Neuronal stem cell (in vitro differentiated cells): ENCODE results near the gene CSRP2.

Experiments
- DNase-seq: peaks from one replicate; pipeline ENCODE4 v3.0.0-alpha.2; 2013; ENCODE audit warnings: low spot score
- H2AFZ ChIP-seq: one replicate; pipeline ENCODE4 v1.6.1; 2013; ENCODE audit warnings: mild to moderate bottlenecking, low read length, inconsistent platforms
- H2AK5ac ChIP-seq: 2 replicates; pipeline ENCODE4 v1.6.1; 2013; ENCODE audit warnings: low read depth, mild to moderate bottlenecking, inconsistent platforms, low read length, moderate library complexity, mixed read lengths
- H2BK120ac ChIP-seq: 2 replicates; pipeline ENCODE4 v1.6.1; 2013; ENCODE audit warnings: low read depth, mild to moderate bottlenecking, inconsistent platforms, low read length, moderate library complexity, mixed read lengths
- H2BK12ac ChIP-seq: one replicate; pipeline ENCODE4 v1.6.1; 2013; ENCODE audit warnings: low read length, inconsistent platforms
- H2BK15ac ChIP-seq: 2 replicates; pipeline ENCODE4 v1.6.1; 2013; ENCODE audit warnings: mild to moderate bottlenecking, low read length, inconsistent platforms, mixed read lengths
- H2BK5ac ChIP-seq: one replicate; pipeline ENCODE4 v1.6.1; 2013; ENCODE audit warnings: inconsistent platforms, mild to moderate bottlenecking, low read length, moderate library complexity
- H3K14ac ChIP-seq: one replicate; pipeline ENCODE4 v1.6.1; 2013; ENCODE audit warnings: low read length, inconsistent platforms
- H3K18ac ChIP-seq: 2 replicates; pipeline ENCODE4 v1.6.1; 2013; ENCODE audit warnings: low read length, inconsistent platforms
- H3K23ac ChIP-seq: 2 replicates; pipeline ENCODE4 v1.6.1; 2013; ENCODE audit warnings: low read depth, mild to moderate bottlenecking, mixed read lengths, low read length, inconsistent platforms; ENCODE audit not compliant: poor library complexity
- H3K27ac ChIP-seq: replicated peaks from 3 replicates; pipeline ENCODE4 v1.5.1; 2013; ENCODE audit warnings: low read length, inconsistent platforms
- H3K27me3 ChIP-seq, 3 experiments: 2 replicates each; pipeline ENCODE4 v1.6.1; 2013; ENCODE audit warnings: low read length in 3 of 3, mild to moderate bottlenecking in 2 of 3, inconsistent platforms in 1 of 3, low read depth in 1 of 3, mixed read lengths in 1 of 3, moderate library complexity in 1 of 3; ENCODE audit not compliant: control insufficient read depth in 3 of 3, insufficient read depth in 3 of 3
- H3K36me3 ChIP-seq, 2 donors: replicated peaks in 1 of 2; 2 replicates each; pipeline ENCODE4 v1.6.1; 2013; ENCODE audit warnings: low read length in 2 of 2; ENCODE audit not compliant: control insufficient read depth in 2 of 2, insufficient read depth in 2 of 2
- H3K4ac ChIP-seq: 2 replicates; pipeline ENCODE4 v1.6.1; 2013; ENCODE audit warnings: inconsistent platforms, mild to moderate bottlenecking, low read length, moderate library complexity
- H3K4me1 ChIP-seq, 2 donors: 1 replicate in 1 of 2; 2 replicates in 1 of 2; pipeline ENCODE4 v1.6.1; 2013; ENCODE audit warnings: low read length in 2 of 2, low read depth in 1 of 2; ENCODE audit not compliant: control insufficient read depth in 2 of 2, insufficient read depth in 1 of 2
- H3K4me2 ChIP-seq: one replicate; pipeline ENCODE4 v1.6.1; 2013; ENCODE audit warnings: mild to moderate bottlenecking, low read length, inconsistent platforms; ENCODE audit not compliant: insufficient read depth, poor library complexity, severe bottlenecking
- H3K4me3 ChIP-seq, 2 donors: 2 replicates each; pipeline ENCODE4 v1.5.1; 2013; ENCODE audit warnings: low read length in 2 of 2, mild to moderate bottlenecking in 2 of 2, inconsistent platforms in 1 of 2, moderate library complexity in 1 of 2
- H3K79me1 ChIP-seq: one replicate; pipeline ENCODE4 v1.6.1; 2013; ENCODE audit warnings: low read depth, mild to moderate bottlenecking, inconsistent platforms, low read length, moderate library complexity
- H3K9ac ChIP-seq: one replicate; pipeline ENCODE4 v1.6.1; 2013; ENCODE audit warnings: mild to moderate bottlenecking, low read depth, low read length, inconsistent platforms; ENCODE audit not compliant: poor library complexity
- H3K9me3 ChIP-seq, 2 donors: replicated peaks in 1 of 2; 2 replicates each; pipeline versions ENCODE3 to v1.6.1; 2013; ENCODE audit warnings: low read length in 2 of 2, mild to moderate bottlenecking in 2 of 2, inconsistent platforms in 1 of 2, low read depth in 1 of 2, mixed read lengths in 1 of 2, moderate library complexity in 1 of 2; ENCODE audit not compliant: control insufficient read depth in 2 of 2, insufficient read depth in 1 of 2
- H4K8ac ChIP-seq: one replicate; pipeline ENCODE4 v1.6.1; 2013; ENCODE audit warnings: low read depth, mild to moderate bottlenecking, inconsistent platforms, low read length, moderate library complexity
- H4K91ac ChIP-seq: one replicate; pipeline ENCODE4 v1.6.1; 2013; ENCODE audit warnings: low read length, low read depth, mild to moderate bottlenecking, inconsistent platforms; ENCODE audit not compliant: poor library complexity
- WGBS, 2 donors: extraction: QIAGEN DNeasy Blood & Tissue Kit; methylation state at CpG; one replicate each; pipeline ENCODE4 v1.1.7; 2013; ENCODE audit warnings: missing lambda C conversion rate in 2 of 2, mixed read lengths in 1 of 2; ENCODE audit not compliant: insufficient read length in 2 of 2, insufficient replicate concordance in 1 of 2; ENCODE audit errors: extremely low coverage in 2 of 2; 5-methylcytosine and 5-hydroxymethylcytosine counted together

The CSRP2 gene

DNA sequence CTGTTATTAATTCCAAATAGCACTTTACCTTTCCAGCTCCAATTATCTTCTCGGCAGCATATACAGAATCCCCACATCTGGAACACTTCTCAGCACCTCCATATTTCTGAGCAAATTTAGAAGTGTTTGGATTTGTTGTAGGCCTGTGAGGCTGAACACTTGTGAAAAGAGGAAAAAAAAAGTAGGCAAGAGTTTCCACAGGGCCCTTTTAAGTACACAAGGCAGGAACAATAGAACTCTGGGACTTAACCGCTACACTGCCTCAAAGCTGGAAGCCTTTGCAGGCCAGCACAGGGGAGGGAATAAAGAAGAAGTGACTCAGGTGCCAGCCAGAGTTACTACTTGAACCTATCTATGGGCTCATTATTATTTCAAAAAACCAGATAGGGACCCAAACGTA lies 18.6 kb downstream of the CSRP2 start:
- Histone ChIP-seq H2BK5ac (no peak overlapping the region), H3K23ac (no peak overlapping the region), H3K27me3 (no peaks in the 10 kb centered on the region), H3K36me3 (peaks cover 32 to 98% of the 10 kb centered on the region in 2 donors), H3K9ac (no peak overlapping the region), H3K18ac (no peak overlapping the region), H2BK15ac (no peak overlapping the region), H3K4me2 (no peak overlapping the region), H2AK5ac (no peak overlapping the region), H2BK12ac (no peak overlapping the region), H3K4me3 (no peak overlapping the region), H3K4me1 (peaks cover 15 to 17% of the 10 kb centered on the region in 2 donors), H4K91ac (no peak overlapping the region), H3K79me1 (peaks cover 3% of the 10 kb centered on the region), H2BK120ac (no peak overlapping the region), H4K8ac (no peak overlapping the region), H3K14ac (no peak overlapping the region), H3K9me3 (peaks cover 4 to 14% of the 10 kb centered on the region in 2 donors), H3K4ac (no peak overlapping the region), H3K27ac (no peak overlapping the region), H2AFZ (no peak overlapping the region)
- peak; percentile 39 for DNase-seq
- no CpG with 5 or more reads among the region's 3 CpGs for WGBS, 2 donors

DNA sequence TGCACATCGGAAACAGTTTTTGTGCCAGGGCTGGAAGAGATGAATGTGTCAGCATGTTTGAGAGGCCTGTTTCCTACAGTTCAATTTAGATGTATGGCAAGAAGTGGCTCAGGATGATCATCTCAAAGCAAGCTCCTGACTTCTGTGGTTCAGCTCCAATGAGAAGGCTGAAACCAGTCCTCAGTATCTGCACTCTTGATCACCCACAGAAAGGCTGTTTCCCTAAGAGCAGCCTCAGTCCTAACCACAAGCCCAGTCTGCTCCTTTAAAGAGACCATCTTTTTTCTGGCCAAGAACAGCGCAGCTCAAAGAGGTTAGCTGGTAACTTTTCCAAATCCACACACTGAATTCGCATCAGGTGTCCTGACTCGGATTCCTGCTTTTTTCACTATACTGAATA lies 19.2 kb downstream of the CSRP2 start:
- H2BK120ac ChIP-seq = no peak overlapping the region
- no peak for DNase-seq
- no peak overlapping the region for H3K27ac ChIP-seq
- H3K4me3 ChIP-seq = no peak overlapping the region
- no peak overlapping the region for H3K4ac ChIP-seq
- H3K14ac ChIP-seq = no peak overlapping the region
- no peak overlapping the region for H3K9ac ChIP-seq
- no peak overlapping the region for H3K4me2 ChIP-seq
- peaks cover 4 to 14% of the 10 kb centered on the region in 2 donors for H3K9me3 ChIP-seq
- H2BK15ac ChIP-seq = no peak overlapping the region
- no peak overlapping the region for H3K23ac ChIP-seq
- H3K79me1 ChIP-seq = peaks cover 3% of the 10 kb centered on the region
- no peak overlapping the region for H3K18ac ChIP-seq
- H2AFZ ChIP-seq = no peak overlapping the region
- H4K91ac ChIP-seq = no peak overlapping the region
- no peak overlapping the region for H2BK12ac ChIP-seq
- H3K27me3 ChIP-seq = no peaks in the 10 kb centered on the region
- H3K4me1 ChIP-seq = peaks cover 10 to 15% of the 10 kb centered on the region in 2 donors
- H2AK5ac ChIP-seq = no peak overlapping the region
- H4K8ac ChIP-seq = no peak overlapping the region
- H3K36me3 ChIP-seq = peaks cover 32 to 98% of the 10 kb centered on the region in 2 donors
- no CpG with 5 or more reads among the region's 4 CpGs for WGBS, 2 donors
- no peak overlapping the region for H2BK5ac ChIP-seq

DNA sequence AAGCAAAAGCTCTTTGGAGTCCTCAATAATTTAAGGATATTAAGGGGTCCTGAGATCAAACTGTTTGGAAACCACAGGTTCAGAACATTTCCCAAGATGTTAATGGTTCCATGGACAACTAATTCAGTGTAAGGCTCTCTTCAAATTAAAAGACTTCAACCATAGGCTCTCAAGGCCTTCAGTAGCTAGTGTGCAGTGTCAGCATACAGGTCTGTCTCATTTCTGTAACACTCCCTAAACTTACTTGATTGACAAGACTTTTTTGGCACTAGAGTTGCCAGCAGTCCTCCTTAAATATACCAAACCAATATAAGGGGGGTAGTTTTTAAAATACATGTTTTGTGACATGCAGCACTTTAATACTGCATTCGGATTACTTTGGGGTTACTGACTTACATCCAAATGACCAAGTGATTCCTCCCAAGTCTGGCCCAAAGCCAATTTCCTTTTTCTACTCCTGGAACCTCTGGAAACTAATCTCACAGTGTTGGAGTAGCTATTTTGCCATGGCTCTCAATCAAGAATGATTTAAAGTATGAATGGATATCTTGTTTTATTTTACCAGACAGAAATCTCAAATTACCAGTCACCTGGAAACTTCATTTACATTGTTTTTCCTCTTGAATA lies 22.7 kb downstream of the CSRP2 start:
- Histone ChIP-seq H3K18ac (no peak overlapping the region), H3K4me2 (no peak overlapping the region), H2BK15ac (no peak overlapping the region), H4K8ac (no peak overlapping the region), H3K4ac (no peak overlapping the region), H4K91ac (no peak overlapping the region), H2BK120ac (no peak overlapping the region), H3K9ac (no peak overlapping the region), H2AFZ (no peak overlapping the region), H3K23ac (no peak overlapping the region), H3K79me1 (no peaks in the 10 kb centered on the region), H3K36me3 (peaks cover 23 to 98% of the 10 kb centered on the region in 2 donors), H2BK12ac (no peak overlapping the region), H3K27me3 (no peaks in the 10 kb centered on the region), H3K4me1 (peaks cover 7 to 9% of the 10 kb centered on the region in 2 donors), H2BK5ac (no peak overlapping the region), H3K14ac (no peak overlapping the region), H3K4me3 (no peak overlapping the region), H3K27ac (no peak overlapping the region), H2AK5ac (no peak overlapping the region), H3K9me3 (peaks cover 4 to 14% of the 10 kb centered on the region in 2 donors)
- no CpG with 5 or more reads among the region's 1 CpG for WGBS, 2 donors
- no peak for DNase-seq

DNA sequence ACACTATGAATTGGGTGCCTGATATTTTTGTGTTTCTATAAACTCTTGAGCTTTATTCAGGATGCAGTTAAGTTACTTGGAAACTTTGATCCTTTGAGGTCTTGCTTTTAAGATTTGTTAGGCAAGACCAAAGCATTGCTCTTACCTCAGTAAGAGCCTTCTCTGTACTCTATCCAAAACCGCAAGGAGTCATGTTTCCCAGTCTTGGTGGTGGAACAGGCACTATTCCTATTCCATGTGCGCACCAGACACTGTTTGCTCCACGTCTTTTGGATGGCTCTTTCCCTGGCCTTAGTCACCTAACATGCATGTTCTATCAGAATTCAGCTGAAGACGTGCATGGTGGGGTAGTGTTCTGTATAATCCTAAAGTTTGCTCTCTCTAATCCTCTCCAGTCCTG lies 23.5 kb downstream of the CSRP2 start:
- no peak overlapping the region for H3K4me2 ChIP-seq
- H3K23ac ChIP-seq = no peak overlapping the region
- no peak overlapping the region for H3K4ac ChIP-seq
- no peak overlapping the region for H2BK12ac ChIP-seq
- H3K18ac ChIP-seq = no peak overlapping the region
- DNase-seq = no peak
- no peak overlapping the region for H3K27ac ChIP-seq
- peaks cover 25 to 98% of the 10 kb centered on the region in 2 donors for H3K36me3 ChIP-seq
- H2BK5ac ChIP-seq = no peak overlapping the region
- no peak overlapping the region for H4K91ac ChIP-seq
- H2AFZ ChIP-seq = no peak overlapping the region
- no peak overlapping the region for H2BK120ac ChIP-seq
- H2BK15ac ChIP-seq = no peak overlapping the region
- no CpG with 5 or more reads among the region's 4 CpGs for WGBS, 2 donors
- no peaks in the 10 kb centered on the region for H3K27me3 ChIP-seq
- H4K8ac ChIP-seq = no peak overlapping the region
- no peak overlapping the region for H3K4me3 ChIP-seq
- no peak overlapping the region for H2AK5ac ChIP-seq
- peaks cover 6% of the 10 kb centered on the region in 2 donors for H3K4me1 ChIP-seq
- no peak overlapping the region for H3K9ac ChIP-seq
- H3K79me1 ChIP-seq = no peaks in the 10 kb centered on the region
- H3K14ac ChIP-seq = no peak overlapping the region
- H3K9me3 ChIP-seq = peaks cover 4 to 14% of the 10 kb centered on the region in 2 donors
